ENCODE data around the gene GRB10.

DNA sequence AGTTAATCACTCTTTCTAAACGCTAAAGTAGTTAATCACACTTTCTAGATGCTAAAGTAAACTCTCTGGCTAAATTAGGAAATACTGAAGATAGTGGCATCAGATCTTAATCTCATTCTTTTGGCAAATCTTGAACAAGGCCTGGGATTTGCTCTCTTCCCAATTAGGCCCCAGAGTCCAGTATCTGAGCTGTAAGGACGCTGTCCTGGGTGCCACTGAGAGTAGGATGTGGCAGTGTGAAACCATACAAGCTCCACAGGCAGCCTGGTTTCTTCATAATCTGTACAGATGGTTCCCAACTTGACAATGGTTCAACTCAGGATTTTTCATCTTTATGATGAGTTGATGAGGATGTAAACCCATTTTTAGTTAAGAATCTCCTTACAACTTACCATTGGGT lies 36.9 kb downstream of the GRB10 start:
- no peak for TF ChIP-seq POLR2A (IDR thresholded peaks at IDR 0.05)
- TF ChIP-seq, protein P1, sequence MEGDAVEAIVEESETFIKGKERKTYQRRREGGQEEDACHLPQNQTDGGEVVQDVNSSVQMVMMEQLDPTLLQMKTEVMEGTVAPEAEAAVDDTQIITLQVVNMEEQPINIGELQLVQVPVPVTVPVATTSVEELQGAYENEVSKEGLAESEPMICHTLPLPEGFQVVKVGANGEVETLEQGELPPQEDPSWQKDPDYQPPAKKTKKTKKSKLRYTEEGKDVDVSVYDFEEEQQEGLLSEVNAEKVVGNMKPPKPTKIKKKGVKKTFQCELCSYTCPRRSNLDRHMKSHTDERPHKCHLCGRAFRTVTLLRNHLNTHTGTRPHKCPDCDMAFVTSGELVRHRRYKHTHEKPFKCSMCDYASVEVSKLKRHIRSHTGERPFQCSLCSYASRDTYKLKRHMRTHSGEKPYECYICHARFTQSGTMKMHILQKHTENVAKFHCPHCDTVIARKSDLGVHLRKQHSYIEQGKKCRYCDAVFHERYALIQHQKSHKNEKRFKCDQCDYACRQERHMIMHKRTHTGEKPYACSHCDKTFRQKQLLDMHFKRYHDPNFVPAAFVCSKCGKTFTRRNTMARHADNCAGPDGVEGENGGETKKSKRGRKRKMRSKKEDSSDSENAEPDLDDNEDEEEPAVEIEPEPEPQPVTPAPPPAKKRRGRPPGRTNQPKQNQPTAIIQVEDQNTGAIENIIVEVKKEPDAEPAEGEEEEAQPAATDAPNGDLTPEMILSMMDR (IDR thresholded peaks at IDR 0.05): no peak
- no peak for TF ChIP-seq EP300 (IDR thresholded peaks at IDR 0.05)

All from ovary (tissue), 3 donors.